Mammary epithelial cell (primary cell): ENCODE measurements around the gene OR6B3.

Source experiments
- EZH2 ChIP-seq: IDR thresholded peaks from 2 replicates; pipeline ENCODE4 v1.6.1; 2012; ENCODE audit warnings: low read length, inconsistent platforms, borderline replicate concordance
- TF ChIP-seq, protein P1 (sequence below), 2 donors: IDR thresholded peaks in 1 of 2; conservative IDR thresholded peaks in 1 of 2; 2 replicates each; pipeline ENCODE4 v1.5.1; 2011 to 2012; ENCODE audit warnings: inconsistent platforms in 2 of 2, low read length in 2 of 2, mild to moderate bottlenecking in 2 of 2, control low read depth in 1 of 2, low read depth in 1 of 2; ENCODE audit not compliant: insufficient read depth in 1 of 2; ENCODE audit errors: extremely low read depth in 1 of 2

DNA sequence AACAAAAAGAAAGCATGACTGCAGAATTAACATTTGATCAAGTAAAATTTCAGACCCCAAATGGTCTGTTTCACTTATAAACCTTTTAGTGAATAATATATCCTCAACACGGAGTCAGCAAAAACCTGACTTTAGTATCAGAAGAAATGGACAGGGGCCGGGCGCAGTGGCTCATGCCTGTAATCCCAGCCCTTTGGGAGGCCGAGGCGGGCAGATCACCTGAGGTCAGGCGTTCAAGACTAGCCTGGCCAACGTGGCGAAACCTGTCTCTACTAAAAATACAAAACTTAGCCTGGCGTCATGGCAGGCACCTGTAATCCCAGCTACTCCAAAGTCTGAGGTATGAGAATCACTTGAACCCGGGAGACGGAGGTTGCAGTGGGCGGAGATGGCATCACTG lies 3.0 kb downstream of the OR6B3 start:
- TF ChIP-seq EZH2: no peak
- TF ChIP-seq, protein P1, sequence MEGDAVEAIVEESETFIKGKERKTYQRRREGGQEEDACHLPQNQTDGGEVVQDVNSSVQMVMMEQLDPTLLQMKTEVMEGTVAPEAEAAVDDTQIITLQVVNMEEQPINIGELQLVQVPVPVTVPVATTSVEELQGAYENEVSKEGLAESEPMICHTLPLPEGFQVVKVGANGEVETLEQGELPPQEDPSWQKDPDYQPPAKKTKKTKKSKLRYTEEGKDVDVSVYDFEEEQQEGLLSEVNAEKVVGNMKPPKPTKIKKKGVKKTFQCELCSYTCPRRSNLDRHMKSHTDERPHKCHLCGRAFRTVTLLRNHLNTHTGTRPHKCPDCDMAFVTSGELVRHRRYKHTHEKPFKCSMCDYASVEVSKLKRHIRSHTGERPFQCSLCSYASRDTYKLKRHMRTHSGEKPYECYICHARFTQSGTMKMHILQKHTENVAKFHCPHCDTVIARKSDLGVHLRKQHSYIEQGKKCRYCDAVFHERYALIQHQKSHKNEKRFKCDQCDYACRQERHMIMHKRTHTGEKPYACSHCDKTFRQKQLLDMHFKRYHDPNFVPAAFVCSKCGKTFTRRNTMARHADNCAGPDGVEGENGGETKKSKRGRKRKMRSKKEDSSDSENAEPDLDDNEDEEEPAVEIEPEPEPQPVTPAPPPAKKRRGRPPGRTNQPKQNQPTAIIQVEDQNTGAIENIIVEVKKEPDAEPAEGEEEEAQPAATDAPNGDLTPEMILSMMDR (conservative IDR thresholded peaks at IDR 0.05 in 1 of 2, IDR thresholded peaks at IDR 0.05 in 1 of 2; ENCODE audit: extremely low read depth in 1 of 2, insufficient read depth in 1 of 2, low read depth in 1 of 2, low read length in 2 of 2): no peak
